Testis (tissue), 3 donors: ENCODE results near the gene MYO1D. TPM values are rescaled to one million over a fixed set of nuclear protein-coding genes. Genes with fewer than 3 reads are reported as not detected.

Source experiments
- DNase-seq: peaks from one replicate; pipeline ENCODE4 v3.0.0-alpha.2; 2019
- H3K27ac ChIP-seq, 2 donors: fragments of 200-600 bp; sonication (generic); one replicate each; pipeline ENCODE4 v1.5.1; 2019
- H3K27me3 ChIP-seq: fragments of 200-600 bp; sonication (generic); one replicate; pipeline ENCODE4 v1.5.1; 2019
- H3K36me3 ChIP-seq: fragments of 200-600 bp; sonication (generic); one replicate; pipeline ENCODE4 v1.5.1; 2017; ENCODE audit warnings: low read depth; ENCODE audit errors: missing control alignments
- H3K4me1 ChIP-seq: fragments of 200-600 bp; sonication (generic); one replicate; pipeline ENCODE4 v1.5.1; 2019
- H3K4me3 ChIP-seq, 2 donors: fragments of 200-600 bp; sonication (generic); one replicate each; pipeline ENCODE4 v1.5.1; 2017 to 2019
- H3K9me3 ChIP-seq: fragments of 200-600 bp; sonication (generic); one replicate; pipeline ENCODE4 v1.5.1; 2017
- POLR2A ChIP-seq: fragments of 450-650 bp; IDR thresholded peaks from one replicate; pipeline ENCODE4 v1.6.1; 2017; ENCODE audit warnings: antibody characterized with exemption, mild to moderate bottlenecking, moderate library complexity
- WGBS, 2 donors: methylation state at CpG; one replicate each; pipeline ENCODE4 v1.1.5; 2018; 5-methylcytosine and 5-hydroxymethylcytosine counted together
- intact Hi-C: fragments of 100-400 bp; cut with DNase I; formaldehyde crosslinking; loops from one replicate; pipeline ENCODE4 v1.15.1; 2023; ENCODE audit warnings: low total_unique reads
- polyA plus RNA-seq: library from polyadenylated mRNA; stranded (reverse); fragments of 350-450 nt; fragmentation: Illumina TruSeq; extraction: RNeasy Lipid Tissue Mini Kit (QIAGEN cat#74804); gene quantifications from one replicate; pipeline ENCODE4 v1.2.3, GENCODE V29; 2014; ENCODE audit warnings: low read depth, low replicate concordance; ENCODE audit not compliant: insufficient read depth
- total RNA-seq, 2 donors: library from RNA; depleted of rRNA; stranded (reverse); fragments of >200 nt; gene quantifications; one replicate each; pipeline ENCODE4 v1.2.3, GENCODE V29; 2016
- TF ChIP-seq, protein P1 (sequence below), 3 experiments: fragments of 450-650 bp in 2 of 3; fragments of 200-600 bp in 1 of 3; sonication (generic) in 1 of 3; IDR thresholded peaks; one replicate each; pipeline ENCODE4 v1.5.1; 2016 to 2019; ENCODE audit warnings: antibody characterized with exemption in 3 of 3, mild to moderate bottlenecking in 2 of 3, moderate library complexity in 1 of 3

Gene MYO1D
- total and polyA plus RNA-seq, 3 donors from 2014 or later, result 29.5 to 34.1 (median 33.6) TPM

DNA sequence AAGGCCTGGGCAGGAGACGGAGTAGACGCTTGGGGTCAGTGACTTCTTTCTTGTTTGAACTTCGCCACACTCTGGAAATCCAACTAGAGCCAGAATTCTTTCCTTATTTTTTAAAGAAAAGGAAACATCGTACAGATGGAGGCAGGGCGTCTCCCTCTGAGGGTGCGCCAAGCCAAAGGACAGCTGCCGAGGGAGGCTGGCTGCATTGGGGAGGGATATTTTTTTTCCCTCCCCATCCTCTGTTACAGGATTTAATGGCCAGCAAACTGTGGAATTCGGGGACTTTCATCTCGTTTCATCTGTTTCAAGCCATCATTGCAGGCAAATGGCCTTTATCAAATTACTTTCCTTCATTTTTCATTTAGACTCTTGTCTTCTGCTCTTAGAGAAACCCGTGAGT is 374.2 kb downstream of the MYO1D start:
- TF ChIP-seq, protein P1, sequence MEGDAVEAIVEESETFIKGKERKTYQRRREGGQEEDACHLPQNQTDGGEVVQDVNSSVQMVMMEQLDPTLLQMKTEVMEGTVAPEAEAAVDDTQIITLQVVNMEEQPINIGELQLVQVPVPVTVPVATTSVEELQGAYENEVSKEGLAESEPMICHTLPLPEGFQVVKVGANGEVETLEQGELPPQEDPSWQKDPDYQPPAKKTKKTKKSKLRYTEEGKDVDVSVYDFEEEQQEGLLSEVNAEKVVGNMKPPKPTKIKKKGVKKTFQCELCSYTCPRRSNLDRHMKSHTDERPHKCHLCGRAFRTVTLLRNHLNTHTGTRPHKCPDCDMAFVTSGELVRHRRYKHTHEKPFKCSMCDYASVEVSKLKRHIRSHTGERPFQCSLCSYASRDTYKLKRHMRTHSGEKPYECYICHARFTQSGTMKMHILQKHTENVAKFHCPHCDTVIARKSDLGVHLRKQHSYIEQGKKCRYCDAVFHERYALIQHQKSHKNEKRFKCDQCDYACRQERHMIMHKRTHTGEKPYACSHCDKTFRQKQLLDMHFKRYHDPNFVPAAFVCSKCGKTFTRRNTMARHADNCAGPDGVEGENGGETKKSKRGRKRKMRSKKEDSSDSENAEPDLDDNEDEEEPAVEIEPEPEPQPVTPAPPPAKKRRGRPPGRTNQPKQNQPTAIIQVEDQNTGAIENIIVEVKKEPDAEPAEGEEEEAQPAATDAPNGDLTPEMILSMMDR (IDR thresholded peaks at IDR 0.05), result no peak
- no peak for TF ChIP-seq POLR2A
- Histone ChIP-seq H3K36me3 (no peaks in the 10 kb centered on the region), H3K4me3 (no peak overlapping the region), H3K27me3 (no peaks in the 10 kb centered on the region), H3K27ac (no peak overlapping the region), H3K9me3 (no peaks in the 10 kb centered on the region), H3K4me1 (no peaks in the 10 kb centered on the region)
- intact Hi-C loops, result no loop called here
- DNase-seq, result no peak
- 64 to 69% methylated on average over 10 of the region's 10 CpGs for WGBS, 2 donors

DNA sequence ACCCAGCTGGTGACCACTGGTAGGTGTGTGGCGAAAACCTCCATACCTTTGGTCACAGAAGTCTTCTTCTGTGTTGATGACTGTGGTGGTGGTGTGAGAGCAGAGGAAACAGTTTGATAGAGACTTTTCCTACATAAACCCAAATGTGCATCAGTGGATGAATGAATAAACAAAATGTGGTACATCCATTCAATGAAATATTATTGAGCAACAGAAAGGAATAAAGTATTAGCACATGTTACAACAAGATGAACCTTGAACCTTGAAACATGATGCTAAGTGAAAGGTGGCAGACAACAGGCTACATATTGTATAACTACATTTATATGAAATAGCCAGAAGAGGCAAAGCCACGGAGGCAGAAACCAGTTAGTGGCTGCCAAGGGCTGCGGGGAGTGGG is 374.9 kb downstream of the MYO1D start:
- no peak overlapping the region for H3K4me3 ChIP-seq
- 93% methylated on average over 3 of the region's 3 CpGs for WGBS, 2 donors
- no peaks in the 10 kb centered on the region for H3K4me1 ChIP-seq
- no peaks in the 10 kb centered on the region for H3K27me3 ChIP-seq
- DNase-seq, result no peak
- intact Hi-C loops, result no loop called here
- H3K27ac ChIP-seq, result no peak overlapping the region
- no peak for TF ChIP-seq POLR2A
- TF ChIP-seq, protein P1 (IDR thresholded peaks at IDR 0.05), result no peak
- no peaks in the 10 kb centered on the region for H3K9me3 ChIP-seq
- H3K36me3 ChIP-seq, result no peaks in the 10 kb centered on the region

DNA sequence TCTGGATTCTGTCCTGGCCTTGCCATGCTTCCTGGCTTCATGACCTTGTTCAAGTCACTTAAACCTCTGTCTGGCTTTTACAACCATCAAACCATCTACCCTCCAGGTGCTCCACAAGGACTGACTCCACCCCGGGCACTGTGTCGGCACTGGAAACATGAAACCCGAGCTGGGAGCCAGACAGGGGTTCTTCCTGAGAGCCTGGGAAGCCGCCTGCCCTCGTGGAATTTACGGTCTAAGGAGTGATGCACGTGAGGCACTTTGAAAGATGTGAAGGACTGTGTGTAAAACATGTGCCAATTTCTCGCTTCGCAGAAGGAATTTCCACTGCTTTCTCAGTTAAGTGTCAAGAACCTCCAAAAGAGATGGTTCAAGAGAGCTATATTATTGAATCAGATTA is 378.5 kb downstream of the MYO1D start:
- Histone ChIP-seq H3K4me3 (no peak overlapping the region), H3K9me3 (no peaks in the 10 kb centered on the region), H3K4me1 (peaks cover 10% of the 10 kb centered on the region), H3K27ac (no peak overlapping the region), H3K27me3 (no peaks in the 10 kb centered on the region), H3K36me3 (no peaks in the 10 kb centered on the region)
- DNase-seq, result no peak
- intact Hi-C loops, result no loop called here
- WGBS, 2 donors, result 82 to 84% methylated on average over 9 of the region's 9 CpGs
- TF ChIP-seq, protein P1 (IDR thresholded peaks at IDR 0.05), result no peak
- TF ChIP-seq POLR2A, result no peak

DNA sequence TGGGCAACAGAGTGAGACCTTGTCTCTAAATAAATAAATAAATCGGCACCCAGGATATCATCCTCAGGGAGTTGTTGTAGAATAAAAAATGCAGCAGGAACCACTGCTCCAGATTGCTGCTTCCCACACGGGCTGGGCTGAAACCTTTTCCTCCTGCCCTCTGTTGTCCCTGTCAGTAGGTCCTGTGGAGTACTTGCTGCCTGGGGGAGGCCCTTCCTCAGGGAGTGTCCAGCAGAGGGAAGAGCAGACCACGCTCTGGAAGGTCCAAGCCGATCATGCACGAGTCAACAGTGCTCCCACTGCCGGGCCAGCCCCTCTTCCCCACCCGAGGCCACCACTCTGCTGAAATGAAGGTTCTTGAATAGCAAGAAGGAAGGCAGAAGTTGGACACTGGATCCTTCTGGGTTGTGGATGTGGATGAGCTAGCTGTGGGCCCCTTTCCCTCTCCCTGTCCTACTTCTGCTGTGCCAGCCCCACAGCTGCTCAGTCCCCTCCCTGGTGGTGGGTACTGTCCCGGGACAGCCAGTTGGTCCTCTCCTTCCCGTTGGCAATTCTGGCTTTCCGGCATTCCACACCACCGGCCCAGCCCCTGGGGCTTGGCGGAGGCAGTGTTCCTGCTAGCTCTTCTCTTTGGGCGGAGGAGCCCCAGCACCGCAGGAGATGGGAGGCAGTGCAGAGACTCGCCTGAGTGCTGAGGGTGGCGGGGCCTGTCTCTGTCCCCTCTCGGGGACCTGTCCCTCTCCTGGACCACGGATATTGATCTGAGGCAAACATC is 379.3 kb downstream of the MYO1D start:
- Histone ChIP-seq H3K27ac (no peak overlapping the region), H3K9me3 (no peaks in the 10 kb centered on the region), H3K4me1 (peaks cover 10% of the 10 kb centered on the region), H3K4me3 (no peak overlapping the region), H3K36me3 (no peaks in the 10 kb centered on the region), H3K27me3 (no peaks in the 10 kb centered on the region)
- TF ChIP-seq, protein P1 (IDR thresholded peaks at IDR 0.05), result no peak
- no peak for TF ChIP-seq POLR2A
- WGBS, 2 donors, result 91 to 92% methylated on average over 18 of the region's 18 CpGs
- DNase-seq, result no peak
- intact Hi-C loops, result no loop called here
